GM12878 (cell line): Measurements from ENCODE around the gene ERLEC1. TPM values are rescaled to one million over a fixed set of nuclear protein-coding genes. Genes with fewer than 3 reads are reported as not detected.

Experiments used
- ATAC-seq: fragments of 200-7000 bp; cut with Tn5 transposase; 3 replicates; pipeline ENCODE4 v1.9.1; 2020; ENCODE audit warnings: mild to moderate bottlenecking, moderate library complexity
- BruUV-seq: library from RNA; stranded (reverse); fragments of 400-500 nt; replicated peaks from 2 replicates; lab custom pipeline; 2021; lab: Mats Ljungman, UMichigan
- CTCF ChIA-PET: fragments of 300-600 bp; sonication (Branson Sonifier 250); formaldehyde crosslinking; extraction: SDS; loops from one replicate; lab custom pipeline; 2021; ENCODE audit warnings: inconsistent platforms; lab: Yijun Ruan, JAX
- POLR2A ChIA-PET: fragments of 350-600 bp; formaldehyde crosslinking; extraction: SDS; loops from one replicate; lab custom pipeline; 2021; ENCODE audit warnings: inconsistent platforms; lab: Charles Lee
- RAD21 ChIA-PET: fragments of 300-600 bp; sonication (Branson Sonifier 250); formaldehyde crosslinking; loops from one replicate; lab custom pipeline; 2023; ENCODE audit warnings: antibody characterized with exemption; ENCODE audit not compliant: unreplicated experiment; lab: Charles Lee
- SMC1A ChIA-PET: fragments of 300-600 bp; sonication (Branson Sonifier 250); formaldehyde crosslinking; loops from one replicate; lab custom pipeline; 2023; ENCODE audit not compliant: unreplicated experiment, uncharacterized antibody; lab: Charles Lee
- DNase-seq: peaks from one replicate; pipeline ENCODE4 v3.0.0-alpha.2; 2011; ENCODE audit warnings: low read depth, low spot score
- FAIRE-seq: peaks from 3 replicates; lab custom pipeline; 2011; peaks lifted over from hg19 to GRCh38; lab: Jason Lieb, UNC
- H2AFZ ChIP-seq: 2 replicates; pipeline ENCODE4 v1.6.0; 2011; ENCODE audit warnings: low read depth, low read length, control low read depth; ENCODE audit not compliant: control insufficient read depth
- H3K27ac ChIP-seq: 2 replicates; pipeline ENCODE4 v1.5.1; 2011; ENCODE audit warnings: control low read depth; ENCODE audit not compliant: control insufficient read depth, insufficient read depth
- H3K27me3 ChIP-seq, 2 experiments: replicated peaks in 1 of 2; 2 replicates each; pipeline versions ENCODE4 v1.6.0 to v1.6.1; 2011; ENCODE audit warnings: low read length in 1 of 2; ENCODE audit not compliant: control insufficient read depth in 2 of 2, insufficient read depth in 2 of 2
- H3K36me3 ChIP-seq, 2 experiments: 2 replicates each; pipeline ENCODE4 v1.5.1; 2011; ENCODE audit warnings: low read length in 1 of 2; ENCODE audit not compliant: control insufficient read depth in 2 of 2, insufficient read depth in 2 of 2
- H3K4me1 ChIP-seq: 2 replicates; pipeline ENCODE4 v1.6.1; 2011; ENCODE audit warnings: mild to moderate bottlenecking, low read length, moderate library complexity, mixed read lengths; ENCODE audit not compliant: control insufficient read depth, insufficient read depth
- H3K4me2 ChIP-seq: 2 replicates; pipeline ENCODE4 v1.6.0; 2011; ENCODE audit warnings: control low read depth; ENCODE audit not compliant: control insufficient read depth, insufficient read depth
- H3K4me3 ChIP-seq: fragments of 200-600 bp; sonication (generic); 2 replicates; pipeline ENCODE4 v1.5.1; 2016
- H3K79me2 ChIP-seq: 2 replicates; pipeline ENCODE4 v1.6.0; 2011; ENCODE audit warnings: low read length; ENCODE audit not compliant: control insufficient read depth, insufficient read depth
- H3K9ac ChIP-seq: 2 replicates; pipeline ENCODE4 v1.8.0; 2011; ENCODE audit warnings: low read length, control low read depth, mixed read lengths; ENCODE audit not compliant: control insufficient read depth, insufficient read depth
- H3K9me3 ChIP-seq: replicated peaks from 3 replicates; pipeline ENCODE4 v1.5.1; 2011; ENCODE audit warnings: mild to moderate bottlenecking, low read length; ENCODE audit not compliant: control insufficient read depth, insufficient read depth
- H4K20me1 ChIP-seq: 2 replicates; pipeline ENCODE4 v1.6.0; 2011; ENCODE audit not compliant: control insufficient read depth, insufficient read depth
- BHLHE40 ChIP-seq, 2 experiments: fragments of 450-650 bp in 1 of 2; IDR thresholded peaks; 2 replicates each; pipeline ENCODE4 v1.6.1; 2011 to 2017; ENCODE audit warnings: low read depth in 2 of 2, borderline replicate concordance in 1 of 2, improper control_type of control experiment in 1 of 2, low read length in 1 of 2, mild to moderate bottlenecking in 1 of 2
- ELK1 ChIP-seq: IDR thresholded peaks from 2 replicates; pipeline ENCODE4 v1.6.1; 2012; ENCODE audit warnings: low read depth, low read length, improper control_type of control experiment
- PML ChIP-seq: IDR thresholded peaks from 2 replicates; pipeline ENCODE4 v1.6.1; 2012; ENCODE audit warnings: low read length, inconsistent platforms
- WGBS: methylation state at CpG from one replicate; pipeline ENCODE4 v1.1.6; 2016; ENCODE audit warnings: low lambda C conversion rate; ENCODE audit not compliant: insufficient replicate concordance, insufficient coverage; ENCODE audit errors: missing lambda C conversion rate; 5-methylcytosine and 5-hydroxymethylcytosine counted together
- in situ Hi-C: fragments of 300-500 bp; cut with MboI; formaldehyde crosslinking; loops from 9 replicates; pipeline ENCODE4 v1.14.3; 2018; ENCODE audit warnings: mixed read lengths
- intact Hi-C: fragments of 100-400 bp; cut with micrococcal nuclease; formaldehyde crosslinking; loops from one replicate; pipeline ENCODE4 v1.14.2; 2022; ENCODE audit not compliant: unreplicated experiment
- polyA plus RNA-seq, 11 experiments: library from polyadenylated mRNA; depleted of rRNA in 4 of 11; unstranded in 6 of 11; stranded (reverse) in 5 of 11; fragments of >200 nt; fragmentation: Nextera tagmentation in 4 of 11; fragmentation: Illumina TruSeq in 1 of 11; extraction: Ambion mirVana in 4 of 11; extraction: Trizol in 1 of 11; gene quantifications; 1 replicate in 1 of 11; 2 replicates in 10 of 11; pipeline versions ENCODE4 v1.2.1 to v1.2.3, GENCODE V29; 2011 to 2016; ENCODE audit warnings: inconsistent platforms in 2 of 11, missing spikeins in 2 of 11, low read depth in 1 of 11
- total RNA-seq, 4 experiments: library from RNA; depleted of rRNA in 3 of 4; stranded (reverse); fragments of >200 nt in 3 of 4; fragmentation: Illumina TruSeq in 1 of 4; extraction: Trizol in 1 of 4; gene quantifications; 2 replicates each; pipeline versions ENCODE4 v1.2.1 to v1.2.3, GENCODE V29; 2013 to 2021

The ERLEC1 gene
- total and polyA plus RNA-seq, 10 of the 15 experiments (the other 5 are each of a cell fraction or from before 2014, with no cell fraction given), result 14.1 to 52.2 (median 30.0) TPM

- TF ChIP-seq BHLHE40 (IDR thresholded peaks at IDR 0.05; ENCODE audit: borderline replicate concordance in 1 of 2, low read depth in 2 of 2, low read length in 1 of 2) (peak; percentile 24 to 62; a peak in 3 of 4 replicates), PML (0 out of 2 replicates have a peak, but pooled peaks have one; percentile 44)
- TF ChIP-seq, all 136 proteins: peak for 57
Observed at GRCh38 chr2:53786705-53787613, at the start of gene ERLEC1, which contains the start of gene ASB3 (continued).

GRCh38 chr2:53737091-53737490, 49.8 kb upstream of the ERLEC1 start:
- DNase-seq, result no peak
- H3K27me3 ChIP-seq, result no peaks in the 10 kb centered on the region
- TF ChIP-seq ELK1, result no peak
- TF ChIP-seq, all 136 proteins: peak for 0
- Histone ChIP-seq H3K4me2 (no peak overlapping the region), H3K9ac (no peak overlapping the region), H3K4me1 (no peaks in the 10 kb centered on the region; the same call in 1 of the 2 replicates), H3K9me3 (no peaks in the 10 kb centered on the region), H3K27ac (no peak overlapping the region), H3K36me3 (no peaks in the 10 kb centered on the region; a peak in 1 of 4 replicates), H4K20me1 (no peaks in the 10 kb centered on the region), H3K79me2 (no peaks in the 10 kb centered on the region), H3K4me3 (no peak overlapping the region), H2AFZ (no peak overlapping the region)
- in situ Hi-C loops (no loop called here), intact Hi-C loops (no loop called here)
- WGBS, result 94% methylated on average over 5 of the region's 5 CpGs
- ChIA-PET SMC1A (interaction anchor here (0.7 kb wide), 1 partner anchor 1570 kb away, joined by 3 read pairs; no protein-coding TSS in a partner anchor), CTCF (no interaction called here), RAD21 (no interaction called here), POLR2A (no interaction called here)
- no peak for ATAC-seq
- no TSS peak for BruUV-seq
- no peak for FAIRE-seq
